Measurements from ENCODE around the gene MIF4GD.
A peak's percentile ranks its signal among the peaks of the same experiment; 100 is the strongest.

Gene MIF4GD

DNA sequence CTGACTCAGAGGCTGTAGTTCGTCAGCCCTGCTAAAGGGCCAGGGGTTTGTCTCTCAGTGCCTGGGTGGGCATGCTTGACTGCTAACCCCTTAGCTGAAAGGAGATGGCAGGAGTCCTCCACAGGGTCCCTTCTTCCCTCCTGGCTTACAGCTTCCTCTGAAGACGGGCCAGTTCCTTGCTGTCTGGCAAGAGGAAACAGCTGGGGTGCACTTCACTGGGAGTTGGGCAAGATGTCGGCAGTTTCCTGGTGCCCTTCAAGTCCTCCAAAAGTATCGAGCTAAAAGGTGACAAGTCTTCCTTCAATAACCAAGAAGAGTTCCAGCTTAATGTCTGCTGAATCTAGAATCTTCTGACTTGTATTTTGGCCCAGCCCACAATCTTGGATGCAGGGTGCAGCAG, 42.2 kb downstream of the MIF4GD start:
- peak; percentile 72 for DNase-seq

DNA sequence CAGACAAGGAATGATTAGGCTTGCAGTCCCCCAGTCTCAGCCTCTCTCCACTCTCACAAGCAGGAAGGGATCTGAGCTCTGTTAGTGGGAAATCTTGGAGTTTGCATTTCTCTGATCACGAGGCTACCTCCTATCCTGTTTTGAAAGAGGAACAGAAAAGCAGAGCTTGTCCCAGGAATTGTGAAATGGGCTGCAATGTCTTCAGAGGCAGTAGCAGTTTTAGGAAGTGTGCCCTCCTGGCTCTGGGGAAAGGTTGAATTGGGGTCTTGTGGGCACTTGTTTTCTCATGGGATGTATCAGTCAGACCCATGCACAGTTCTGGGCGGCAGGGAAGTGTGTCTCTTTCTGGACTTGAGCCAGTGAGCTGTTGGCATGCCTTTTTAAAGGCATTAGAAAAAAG, 42.7 kb downstream of the MIF4GD start:
- peak; percentile 97 for DNase-seq

DNA sequence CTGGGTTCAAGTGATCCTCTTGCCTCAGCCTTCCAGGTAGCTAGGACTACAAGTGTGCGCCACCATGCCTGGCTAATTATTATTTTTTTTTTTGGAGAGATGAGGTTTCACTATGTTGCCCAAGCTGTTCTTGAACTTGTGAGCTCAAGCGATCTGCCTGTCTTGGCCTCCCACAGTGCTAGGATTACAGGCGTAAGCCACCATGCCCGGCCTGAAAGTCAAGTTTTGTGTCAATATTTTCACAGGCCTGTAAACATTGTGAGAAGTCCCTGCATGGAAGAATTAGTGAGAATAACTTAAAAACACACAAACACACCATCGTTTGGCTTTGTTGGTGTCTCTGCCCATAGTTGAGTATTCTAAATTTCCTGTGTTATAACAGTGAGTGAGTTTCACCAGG, 43.3 kb downstream of the MIF4GD start:
- no peak for DNase-seq

DNA sequence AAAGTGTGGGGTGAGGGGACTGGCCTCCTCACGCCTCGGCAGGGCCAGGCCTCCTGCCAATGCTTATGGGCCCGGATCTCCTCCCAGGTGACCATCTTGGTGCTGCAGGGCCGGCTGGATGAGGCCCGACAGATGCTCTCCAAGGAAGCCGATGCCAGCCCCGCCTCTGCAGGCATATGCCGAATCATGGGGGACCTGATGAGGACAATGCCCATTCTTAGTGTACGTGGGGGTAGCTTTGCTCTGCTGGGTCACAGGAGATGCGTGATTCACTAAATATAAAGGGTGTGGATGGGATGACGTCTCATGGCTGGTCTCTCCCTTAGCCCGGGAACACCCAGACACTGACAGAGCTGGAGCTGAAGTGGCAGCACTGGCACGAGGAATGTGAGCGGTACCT, 46.0 kb downstream of the MIF4GD start:
- no peak for DNase-seq

DNA sequence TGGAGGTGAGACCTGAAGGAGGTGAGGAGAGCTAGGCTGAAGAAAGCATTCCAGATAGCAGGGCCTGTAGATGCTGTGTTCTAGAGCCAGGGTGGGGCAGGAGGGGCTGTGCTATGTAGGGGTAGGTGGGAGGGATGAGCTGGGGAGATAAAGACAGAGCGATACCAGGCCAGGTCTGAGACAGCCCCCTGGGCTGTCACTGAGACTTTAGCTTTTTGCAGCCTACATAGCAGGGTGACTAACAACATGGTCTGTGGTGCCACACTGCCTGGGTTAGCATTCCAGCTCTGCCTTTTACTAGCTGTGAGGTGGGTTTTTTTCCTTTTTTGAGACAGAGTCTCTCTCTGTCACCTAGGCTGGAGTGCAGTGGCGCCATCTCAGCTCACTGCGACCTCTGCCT, 51.2 kb downstream of the MIF4GD start:
- DNase-seq: no peak

GRCh38 chr17:75218131-75218530, 52.9 kb downstream of the MIF4GD start:
- DNase-seq: no peak

All from MV-4-11 (cell line).